ENCODE measurements around the gene RCN1.

DNA sequence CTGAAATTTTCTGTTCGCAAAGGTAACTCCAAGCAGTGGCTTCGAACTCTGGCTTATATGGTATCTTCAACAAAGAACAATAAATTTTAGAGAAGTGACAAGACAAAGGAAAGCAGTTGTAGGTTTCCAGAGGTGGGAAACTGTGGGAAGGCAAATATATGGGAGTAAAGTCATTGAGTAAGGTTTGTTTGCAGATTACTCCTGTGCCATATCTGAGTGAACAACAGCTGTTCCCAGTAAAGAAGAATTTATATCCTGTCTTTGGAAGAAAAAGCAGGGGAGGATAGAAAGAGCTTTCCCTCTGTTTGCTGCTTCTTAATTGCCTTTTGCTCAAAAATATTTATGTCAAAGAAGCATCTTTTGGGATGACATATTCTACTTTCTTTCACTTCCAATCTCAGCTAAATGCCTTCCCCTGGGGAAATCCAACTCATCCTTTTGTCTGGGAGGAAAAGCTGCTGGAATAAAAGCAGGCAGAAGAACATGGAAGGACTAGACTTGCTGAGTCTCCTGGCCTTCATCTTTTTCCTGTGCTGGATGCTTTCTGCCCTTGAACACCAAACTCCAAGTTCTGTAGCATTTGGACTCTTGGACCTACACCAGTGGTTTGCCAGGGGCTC lies 10.4 kb upstream of the RCN1 start:
- TF ChIP-seq EZH2phosphoT487 (IDR thresholded peaks at IDR 0.05; ENCODE audit: borderline replicate concordance, low read depth, low read length), result no peak
- TF ChIP-seq, protein P1, sequence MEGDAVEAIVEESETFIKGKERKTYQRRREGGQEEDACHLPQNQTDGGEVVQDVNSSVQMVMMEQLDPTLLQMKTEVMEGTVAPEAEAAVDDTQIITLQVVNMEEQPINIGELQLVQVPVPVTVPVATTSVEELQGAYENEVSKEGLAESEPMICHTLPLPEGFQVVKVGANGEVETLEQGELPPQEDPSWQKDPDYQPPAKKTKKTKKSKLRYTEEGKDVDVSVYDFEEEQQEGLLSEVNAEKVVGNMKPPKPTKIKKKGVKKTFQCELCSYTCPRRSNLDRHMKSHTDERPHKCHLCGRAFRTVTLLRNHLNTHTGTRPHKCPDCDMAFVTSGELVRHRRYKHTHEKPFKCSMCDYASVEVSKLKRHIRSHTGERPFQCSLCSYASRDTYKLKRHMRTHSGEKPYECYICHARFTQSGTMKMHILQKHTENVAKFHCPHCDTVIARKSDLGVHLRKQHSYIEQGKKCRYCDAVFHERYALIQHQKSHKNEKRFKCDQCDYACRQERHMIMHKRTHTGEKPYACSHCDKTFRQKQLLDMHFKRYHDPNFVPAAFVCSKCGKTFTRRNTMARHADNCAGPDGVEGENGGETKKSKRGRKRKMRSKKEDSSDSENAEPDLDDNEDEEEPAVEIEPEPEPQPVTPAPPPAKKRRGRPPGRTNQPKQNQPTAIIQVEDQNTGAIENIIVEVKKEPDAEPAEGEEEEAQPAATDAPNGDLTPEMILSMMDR (conservative IDR thresholded peaks at IDR 0.05; ENCODE audit: low read length), result no peak

Data from OCI-LY7 (cell line).